K562 (cell line): Measurements from ENCODE around the gene ADCY5. TPM values are rescaled to one million over a fixed set of nuclear protein-coding genes. Genes with fewer than 3 reads are reported as not detected.

ENCODE experiments used
- ASH1L ChIP-seq: fragments of 450-650 bp; IDR thresholded peaks from 2 replicates; pipeline ENCODE4 v1.6.1; 2018; ENCODE audit warnings: borderline replicate concordance, mild to moderate bottlenecking, low read depth; ENCODE audit not compliant: partially characterized antibody
- BRF1 ChIP-seq: IDR thresholded peaks from 3 replicates; pipeline ENCODE4 v1.6.1; 2011; ENCODE audit warnings: borderline replicate concordance, mild to moderate bottlenecking; ENCODE audit not compliant: insufficient read length; ENCODE audit errors: extremely low read depth
- CBX3 ChIP-seq, 2 experiments: IDR thresholded peaks; 1 replicate in 1 of 2; 2 replicates in 1 of 2; pipeline ENCODE4 v1.6.1; 2012; ENCODE audit warnings: inconsistent platforms in 2 of 2, low read length in 2 of 2, borderline replicate concordance in 1 of 2, control low read depth in 1 of 2
- DMBX1 ChIP-seq: fragments of 250-450 bp; sonication (Bioruptor Pico); IDR thresholded peaks from 2 replicates; pipeline ENCODE4 v1.8.0; 2022; ENCODE audit warnings: inconsistent platforms, mild to moderate bottlenecking, moderate library complexity, borderline replicate concordance
- DNMT1 ChIP-seq: fragments of 450-650 bp; IDR thresholded peaks from 2 replicates; pipeline ENCODE4 v1.6.1; 2016; ENCODE audit warnings: antibody characterized with exemption, mild to moderate bottlenecking
- ELF4 ChIP-seq: fragments of 450-650 bp; formaldehyde crosslinking; IDR thresholded peaks from 2 replicates; pipeline ENCODE4 v1.4.0; 2022; ENCODE audit warnings: missing genetic modification characterization
- HCFC1 ChIP-seq: IDR thresholded peaks from 2 replicates; pipeline ENCODE4 v1.6.1; 2012; ENCODE audit warnings: low read depth, low read length, improper control_type of control experiment
- HMGXB4 ChIP-seq: sonication (generic); formaldehyde crosslinking; IDR thresholded peaks from 2 replicates; pipeline ENCODE4 v1.8.1; 2023; ENCODE audit warnings: mild to moderate bottlenecking, missing genetic modification reagents
- MCM3 ChIP-seq: fragments of 450-650 bp; IDR thresholded peaks from 2 replicates; pipeline ENCODE4 v1.6.1; 2016
- MXI1 ChIP-seq: IDR thresholded peaks from 2 replicates; pipeline ENCODE4 v1.6.1; 2011; ENCODE audit warnings: low read depth, mild to moderate bottlenecking, improper control_type of control experiment, low read length
- NCOR1 ChIP-seq: fragments of 450-650 bp; IDR thresholded peaks from 2 replicates; pipeline ENCODE4 v1.6.1; 2016; ENCODE audit warnings: mild to moderate bottlenecking, moderate library complexity
- NR1H2 ChIP-seq: sonication (generic); formaldehyde crosslinking; IDR thresholded peaks from 2 replicates; pipeline ENCODE4 v1.4.0; 2020; ENCODE audit warnings: mild to moderate bottlenecking, missing genetic modification reagents
- SIX5 ChIP-seq, 2 experiments: IDR thresholded peaks; 2 replicates each; pipeline ENCODE4 v1.6.1; 2011; ENCODE audit warnings: low read length in 2 of 2, borderline replicate concordance in 1 of 2, low read depth in 1 of 2, mild to moderate bottlenecking in 1 of 2, moderate library complexity in 1 of 2; ENCODE audit not compliant: insufficient read depth in 1 of 2
- SRF ChIP-seq, 2 experiments: fragments of 250-450, 450-650 bp in 1 of 2; sonication (Bioruptor Pico) in 1 of 2; sonication (generic) in 1 of 2; formaldehyde crosslinking; IDR thresholded peaks; 2 replicates each; pipeline versions ENCODE4 v1.5.0 to v1.5.1; 2020 to 2022; ENCODE audit warnings: mild to moderate bottlenecking in 1 of 2, missing genetic modification reagents in 1 of 2
- U2AF2 ChIP-seq: fragments of 200-400 bp; formaldehyde crosslinking; optimal IDR thresholded peaks from 2 replicates; pipeline ENCODE3; 2017; ENCODE audit warnings: low read depth, mild to moderate bottlenecking, low read length
- ZKSCAN3 ChIP-seq: fragments of 250-450 bp; sonication (Bioruptor Pico); IDR thresholded peaks from 2 replicates; pipeline ENCODE4 v1.4.0; 2020
- ZNF263 ChIP-seq: sonication (generic); formaldehyde crosslinking; IDR thresholded peaks from 2 replicates; pipeline ENCODE4 v1.8.0; 2022; ENCODE audit warnings: mild to moderate bottlenecking, missing genetic modification reagents, borderline replicate concordance
- ZNF41 ChIP-seq: fragments of 250-450 bp; sonication (Bioruptor Pico); conservative IDR thresholded peaks from 2 replicates; pipeline ENCODE4 v1.4.0; 2020; ENCODE audit warnings: mild to moderate bottlenecking
- ZNF511 ChIP-seq: sonication (generic); formaldehyde crosslinking; IDR thresholded peaks from 2 replicates; pipeline ENCODE4 v1.8.0; 2022; ENCODE audit warnings: mild to moderate bottlenecking, missing genetic modification reagents
- ZNF696 ChIP-seq: fragments of 250-450 bp; sonication (Bioruptor Pico); conservative IDR thresholded peaks from 2 replicates; pipeline ENCODE4 v1.4.0; 2020; ENCODE audit warnings: mild to moderate bottlenecking, moderate library complexity
- ZNF75A ChIP-seq: fragments of 450-650 bp; formaldehyde crosslinking; IDR thresholded peaks from 2 replicates; pipeline ENCODE4 v1.4.0; 2020; ENCODE audit warnings: mild to moderate bottlenecking
- ZNF830 ChIP-seq: fragments of 250-450 bp; sonication (Bioruptor Pico); IDR thresholded peaks from 2 replicates; pipeline ENCODE4 v1.5.0; 2021; ENCODE audit warnings: mild to moderate bottlenecking
- polyA plus RNA-seq, 8 experiments: library from polyadenylated mRNA; depleted of rRNA in 4 of 8; stranded (reverse) in 5 of 8; unstranded in 3 of 8; fragments of >200 nt; fragmentation: Nextera tagmentation in 2 of 8; fragmentation: Illumina TruSeq in 1 of 8; extraction: Ambion mirVana in 2 of 8; extraction: Trizol in 1 of 8; gene quantifications; 2 replicates each; pipeline versions ENCODE4 v1.2.1 to v1.2.3, GENCODE V29; 2011 to 2014; ENCODE audit warnings: inconsistent platforms in 1 of 8, missing spikeins in 1 of 8
- total RNA-seq, 7 experiments: library from RNA; depleted of rRNA in 6 of 7; stranded (reverse); fragments of >200 nt in 6 of 7; fragmentation: Illumina TruSeq in 2 of 7; extraction: Trizol in 2 of 7; gene quantifications; 2 replicates each; pipeline versions ENCODE4 v1.2.1 to v1.2.3, GENCODE V29; 2011 to 2021; ENCODE audit warnings: low replicate concordance in 1 of 7
- TF ChIP-seq, protein P1 (sequence below): sonication (generic); formaldehyde crosslinking; IDR thresholded peaks from 2 replicates; pipeline ENCODE4 v1.8.0; 2023; ENCODE audit warnings: mild to moderate bottlenecking, missing genetic modification reagents
- TF ChIP-seq, protein P2 (sequence below): sonication (generic); formaldehyde crosslinking; IDR thresholded peaks from 2 replicates; pipeline ENCODE4 v1.8.0; 2022; ENCODE audit warnings: mild to moderate bottlenecking, low read depth, missing genetic modification reagents

Gene ADCY5
- total and polyA plus RNA-seq, 9 of the 15 experiments (the other 6 are each of a cell fraction or from before 2014, with no cell fraction given) = under 0.01 TPM; not detected in 8

- peak; percentile 74; the same call in 1 of the 2 replicates for TF ChIP-seq DMBX1
- TF ChIP-seq, protein P1, sequence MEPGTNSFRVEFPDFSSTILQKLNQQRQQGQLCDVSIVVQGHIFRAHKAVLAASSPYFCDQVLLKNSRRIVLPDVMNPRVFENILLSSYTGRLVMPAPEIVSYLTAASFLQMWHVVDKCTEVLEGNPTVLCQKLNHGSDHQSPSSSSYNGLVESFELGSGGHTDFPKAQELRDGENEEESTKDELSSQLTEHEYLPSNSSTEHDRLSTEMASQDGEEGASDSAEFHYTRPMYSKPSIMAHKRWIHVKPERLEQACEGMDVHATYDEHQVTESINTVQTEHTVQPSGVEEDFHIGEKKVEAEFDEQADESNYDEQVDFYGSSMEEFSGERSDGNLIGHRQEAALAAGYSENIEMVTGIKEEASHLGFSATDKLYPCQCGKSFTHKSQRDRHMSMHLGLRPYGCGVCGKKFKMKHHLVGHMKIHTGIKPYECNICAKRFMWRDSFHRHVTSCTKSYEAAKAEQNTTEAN (CRISPR knock-in tag) = no peak
- no peak for TF ChIP-seq ELF4 (CRISPR knock-in tag)
- TF ChIP-seq ZNF830 = no peak
- TF ChIP-seq DNMT1 = no peak
- TF ChIP-seq ZNF263 (CRISPR knock-in tag) = peak; percentile 59; the same call in 1 of the 2 replicates
- peak; percentile 40; the same call in 1 of the 2 replicates for TF ChIP-seq HCFC1
- TF ChIP-seq NCOR1 = no peak
- TF ChIP-seq HMGXB4 (CRISPR knock-in tag) = no peak
- TF ChIP-seq, protein P2, sequence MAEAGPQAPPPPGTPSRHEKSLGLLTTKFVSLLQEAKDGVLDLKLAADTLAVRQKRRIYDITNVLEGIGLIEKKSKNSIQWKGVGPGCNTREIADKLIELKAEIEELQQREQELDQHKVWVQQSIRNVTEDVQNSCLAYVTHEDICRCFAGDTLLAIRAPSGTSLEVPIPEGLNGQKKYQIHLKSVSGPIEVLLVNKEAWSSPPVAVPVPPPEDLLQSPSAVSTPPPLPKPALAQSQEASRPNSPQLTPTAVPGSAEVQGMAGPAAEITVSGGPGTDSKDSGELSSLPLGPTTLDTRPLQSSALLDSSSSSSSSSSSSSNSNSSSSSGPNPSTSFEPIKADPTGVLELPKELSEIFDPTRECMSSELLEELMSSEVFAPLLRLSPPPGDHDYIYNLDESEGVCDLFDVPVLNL = 0 out of 2 replicates have a peak, but pooled peaks have one; percentile 33
- no peak for TF ChIP-seq ASH1L
- TF ChIP-seq NR1H2 (CRISPR knock-in tag) = no peak
- TF ChIP-seq ZNF696 = no peak
- no peak for TF ChIP-seq MCM3
- TF ChIP-seq CBX3 (IDR thresholded peaks at IDR 0.05; ENCODE audit: borderline replicate concordance in 1 of 2, low read length in 2 of 2) = 0 out of 3 replicates have a peak, but pooled peaks of 1 of the 2 experiments have one; percentile 33
- no peak for TF ChIP-seq BRF1
- no peak for TF ChIP-seq ZNF75A (CRISPR knock-in tag)
- TF ChIP-seq SIX5 (IDR thresholded peaks at IDR 0.05; ENCODE audit: borderline replicate concordance in 1 of 2, insufficient read depth in 1 of 2, low read depth in 1 of 2, low read length in 2 of 2) = no peak
- TF ChIP-seq ZNF41 (CRISPR knock-in tag) = no peak
- peak in 1 of 2 experiments; percentile 47; a peak in 1 of 4 replicates for TF ChIP-seq SRF (CRISPR knock-in tag; IDR thresholded peaks at IDR 0.05)
- no peak for TF ChIP-seq MXI1
- peak; percentile 83; the same call in 1 of the 2 replicates for TF ChIP-seq ZNF511 (CRISPR knock-in tag)
- no peak for TF ChIP-seq ZKSCAN3
- no peak for TF ChIP-seq U2AF2
These were observed 162.4 kb downstream of the ADCY5 start (continued) for GRCh38 chr3:123286308-123287023.
